OCI-LY7 (cell line): ENCODE results near the gene ARHGAP4. TPM values are rescaled to one million over a fixed set of nuclear protein-coding genes. Genes with fewer than 3 reads are reported as not detected.

Experiments
- BruUV-seq: library from RNA; stranded (reverse); fragments of 400-500 nt; replicated peaks from 2 replicates; lab custom pipeline; 2021; lab: Mats Ljungman, UMichigan
- CTCF ChIA-PET: fragments of 300-600 bp; sonication (Branson Sonifier 250); formaldehyde crosslinking; loops from one replicate; lab custom pipeline; 2022; ENCODE audit warnings: antibody characterized with exemption; ENCODE audit not compliant: unreplicated experiment; lab: Charles Lee
- POLR2A ChIA-PET: fragments of 300-600 bp; sonication (Branson Sonifier 250); formaldehyde crosslinking; loops from one replicate; lab custom pipeline; 2022; ENCODE audit warnings: antibody characterized with exemption; lab: Charles Lee
- DNase-seq: peaks from one replicate; pipeline ENCODE4 v3.0.0-alpha.2; 2015; ENCODE audit warnings: low spot score
- H2AFZ ChIP-seq: fragments of 200-600 bp; sonication (generic), shearing (Covaris generic); 2 replicates; pipeline ENCODE4 v1.6.1; 2014; ENCODE audit warnings: mild to moderate bottlenecking, antibody characterized with exemption, low read length, moderate library complexity
- H3K27ac ChIP-seq: fragments of 200-600 bp; sonication (generic); 2 replicates; pipeline ENCODE4 v1.5.1; 2014; ENCODE audit warnings: mixed run types, low read depth, mild to moderate bottlenecking, moderate library complexity, low read length, inconsistent platforms; ENCODE audit not compliant: poor library complexity, severe bottlenecking
- H3K36me3 ChIP-seq: fragments of 200-600 bp; sonication (generic); 2 replicates; pipeline ENCODE4 v1.6.1; 2014; ENCODE audit warnings: mild to moderate bottlenecking, antibody characterized with exemption, low read length, moderate library complexity, mixed read lengths; ENCODE audit not compliant: insufficient read depth
- H3K4me1 ChIP-seq: fragments of 200-600 bp; sonication (generic); 2 replicates; pipeline ENCODE4 v1.5.1; 2014; ENCODE audit warnings: mild to moderate bottlenecking, low read length; ENCODE audit not compliant: insufficient read depth, poor library complexity, severe bottlenecking
- H3K4me2 ChIP-seq: fragments of 200-600 bp; sonication (generic); 2 replicates; pipeline ENCODE4 v1.6.1; 2014; ENCODE audit warnings: mild to moderate bottlenecking, low read length
- H3K4me3 ChIP-seq: fragments of 200-600 bp; sonication (generic); 2 replicates; pipeline ENCODE4 v1.5.1; 2014; ENCODE audit warnings: mild to moderate bottlenecking, low read depth, low read length; ENCODE audit not compliant: poor library complexity, severe bottlenecking
- H3K79me2 ChIP-seq: fragments of 200-600 bp; sonication (generic); 2 replicates; pipeline ENCODE4 v1.6.1; 2016; ENCODE audit warnings: low read depth, mild to moderate bottlenecking, low read length, moderate library complexity, mixed read lengths; ENCODE audit not compliant: insufficient read depth
- H3K9me2 ChIP-seq: fragments of 200-600 bp; sonication (generic); 2 replicates; pipeline ENCODE4 v1.6.1; 2016; ENCODE audit warnings: mild to moderate bottlenecking, low read length, mixed read lengths; ENCODE audit not compliant: insufficient read depth
- H3K9me3 ChIP-seq: fragments of 200-600 bp; sonication (generic); 2 replicates; pipeline ENCODE4 v1.6.1; 2014; ENCODE audit warnings: mild to moderate bottlenecking, mixed run types, low read length, mixed read lengths
- H4K20me1 ChIP-seq: fragments of 200-600 bp; sonication (generic); 2 replicates; pipeline ENCODE4 v1.6.1; 2014; ENCODE audit warnings: mild to moderate bottlenecking, antibody characterized with exemption, low read length, moderate library complexity, mixed read lengths; ENCODE audit not compliant: insufficient read depth
- CTCF ChIP-seq: fragments of 200-600 bp; sonication (generic); conservative IDR thresholded peaks from 2 replicates; pipeline ENCODE4 v1.5.1; 2014; ENCODE audit warnings: mild to moderate bottlenecking, antibody characterized with exemption, low read length, moderate library complexity, mixed read lengths
- EZH2phosphoT487 ChIP-seq: fragments of 200-600 bp; sonication (generic); IDR thresholded peaks from 2 replicates; pipeline ENCODE4 v1.6.1; 2018; ENCODE audit warnings: low read depth, borderline replicate concordance, mild to moderate bottlenecking, mixed run types, antibody characterized with exemption, low read length, moderate library complexity, mixed read lengths
- intact Hi-C: fragments of 100-400 bp; cut with micrococcal nuclease; formaldehyde crosslinking; loops from one replicate; pipeline ENCODE4 v1.10.0; 2022; ENCODE audit not compliant: unreplicated experiment
- total RNA-seq, 2 experiments: library from RNA; depleted of rRNA in 1 of 2; stranded (reverse); fragments of >200 nt in 1 of 2; shearing (Covaris generic) in 1 of 2; gene quantifications; 2 replicates each; pipeline ENCODE4 v1.2.3, GENCODE V29; 2014 to 2022

ARHGAP4 gene
- total RNA-seq, 2 experiments from 2014 or later: 126 to 128 TPM

- H2AFZ ChIP-seq: no peak overlapping the region
- ChIA-PET POLR2A (interaction anchor here (1.0 kb wide), 1 partner anchor 127 kb away, joined by 3 read pairs; the partner anchor contains the start of genes IDH3G and SSR4), CTCF (no interaction called here)
- no peak for DNase-seq
- intact Hi-C loops: loop anchor here (10.0 kb wide), 1 partner anchor 453 kb away; the partner anchor contains the start of genes EMD and FLNA
- no peak overlapping the region for H3K4me3 ChIP-seq
- H3K4me1 ChIP-seq: peaks cover 32% of the 10 kb centered on the region
- H3K9me2 ChIP-seq: no peaks in the 10 kb centered on the region
- H3K36me3 ChIP-seq: peaks cover 23% of the 10 kb centered on the region
- H4K20me1 ChIP-seq: no peaks in the 10 kb centered on the region
- H3K9me3 ChIP-seq: no peaks in the 10 kb centered on the region
- no peak overlapping the region for H3K27ac ChIP-seq
- H3K79me2 ChIP-seq: peaks cover 26% of the 10 kb centered on the region; the same call in 1 of the 2 replicates
- BruUV-seq: no TSS peak
- H3K4me2 ChIP-seq: no peak overlapping the region
- TF ChIP-seq CTCF: no peak
- TF ChIP-seq EZH2phosphoT487: no peak
Observed at GRCh38 chrX:153921511-153922446, 4.3 kb downstream of the ARHGAP4 start.

- H3K9me2 ChIP-seq: no peaks in the 10 kb centered on the region
- DNase-seq: no peak
- no peak overlapping the region for H2AFZ ChIP-seq
- no peak overlapping the region for H3K4me3 ChIP-seq
- ChIA-PET POLR2A (no interaction called here), CTCF (no interaction called here)
- H3K4me1 ChIP-seq: peaks cover 28% of the 10 kb centered on the region
- H3K4me2 ChIP-seq: no peak overlapping the region
- H3K79me2 ChIP-seq: peaks cover 26% of the 10 kb centered on the region; the same call in 1 of the 2 replicates
- H4K20me1 ChIP-seq: no peaks in the 10 kb centered on the region
- H3K9me3 ChIP-seq: no peaks in the 10 kb centered on the region
- TF ChIP-seq CTCF (no peak), EZH2phosphoT487 (no peak)
- BruUV-seq: no TSS peak
- H3K27ac ChIP-seq: no peak overlapping the region
- H3K36me3 ChIP-seq: peaks cover 23% of the 10 kb centered on the region
- intact Hi-C loops: loop anchor here (10.0 kb wide), 1 partner anchor 454 kb away; the partner anchor contains the start of genes EMD and FLNA
Observed at GRCh38 chrX:153921070-153921469, 5.0 kb downstream of the ARHGAP4 start.

DNA sequence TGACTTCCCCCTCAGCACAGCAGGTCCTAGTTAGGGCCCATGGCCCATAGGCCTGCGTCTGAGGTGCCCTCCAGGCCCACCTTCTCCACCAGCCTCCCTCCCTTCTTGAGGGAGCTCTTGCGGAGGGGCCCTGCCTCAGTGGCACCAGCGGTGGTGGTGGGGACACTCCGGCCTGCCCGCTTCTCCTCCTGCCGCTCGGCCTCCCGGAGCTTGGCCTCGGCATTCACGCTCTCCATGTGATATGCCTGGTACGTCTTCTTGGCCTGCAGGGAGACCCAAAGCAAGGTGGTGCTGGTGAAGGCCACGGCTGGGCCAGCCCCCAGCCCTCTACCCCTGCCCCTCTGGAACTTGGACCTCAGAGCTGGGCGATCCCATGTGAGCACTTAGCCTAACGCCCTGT lies 5.5 kb downstream of the ARHGAP4 start:
- TF ChIP-seq EZH2phosphoT487: no peak
- TF ChIP-seq CTCF: no peak
- Histone ChIP-seq H3K9me3 (no peaks in the 10 kb centered on the region), H3K4me1 (peaks cover 25% of the 10 kb centered on the region), H3K4me3 (no peak overlapping the region), H3K4me2 (no peak overlapping the region), H3K79me2 (peaks cover 24% of the 10 kb centered on the region; the same call in 1 of the 2 replicates), H4K20me1 (no peaks in the 10 kb centered on the region), H3K27ac (no peak overlapping the region), H2AFZ (no peak overlapping the region), H3K9me2 (no peaks in the 10 kb centered on the region), H3K36me3 (peaks cover 20% of the 10 kb centered on the region)
- no peak for DNase-seq
- ChIA-PET POLR2A (no interaction called here), CTCF (no interaction called here)
- intact Hi-C loops: loop anchor here (10.0 kb wide), 1 partner anchor 454 kb away; the partner anchor contains the start of genes EMD and FLNA
- no TSS peak for BruUV-seq
